ENCODE results near the gene MANEAL. TPM values are rescaled to one million over a fixed set of nuclear protein-coding genes. Genes with fewer than 3 reads are reported as not detected.

The MANEAL gene
- total and polyA plus RNA-seq, 8 donors: 4.3 to 10.3 (median 6.7) TPM

DNA sequence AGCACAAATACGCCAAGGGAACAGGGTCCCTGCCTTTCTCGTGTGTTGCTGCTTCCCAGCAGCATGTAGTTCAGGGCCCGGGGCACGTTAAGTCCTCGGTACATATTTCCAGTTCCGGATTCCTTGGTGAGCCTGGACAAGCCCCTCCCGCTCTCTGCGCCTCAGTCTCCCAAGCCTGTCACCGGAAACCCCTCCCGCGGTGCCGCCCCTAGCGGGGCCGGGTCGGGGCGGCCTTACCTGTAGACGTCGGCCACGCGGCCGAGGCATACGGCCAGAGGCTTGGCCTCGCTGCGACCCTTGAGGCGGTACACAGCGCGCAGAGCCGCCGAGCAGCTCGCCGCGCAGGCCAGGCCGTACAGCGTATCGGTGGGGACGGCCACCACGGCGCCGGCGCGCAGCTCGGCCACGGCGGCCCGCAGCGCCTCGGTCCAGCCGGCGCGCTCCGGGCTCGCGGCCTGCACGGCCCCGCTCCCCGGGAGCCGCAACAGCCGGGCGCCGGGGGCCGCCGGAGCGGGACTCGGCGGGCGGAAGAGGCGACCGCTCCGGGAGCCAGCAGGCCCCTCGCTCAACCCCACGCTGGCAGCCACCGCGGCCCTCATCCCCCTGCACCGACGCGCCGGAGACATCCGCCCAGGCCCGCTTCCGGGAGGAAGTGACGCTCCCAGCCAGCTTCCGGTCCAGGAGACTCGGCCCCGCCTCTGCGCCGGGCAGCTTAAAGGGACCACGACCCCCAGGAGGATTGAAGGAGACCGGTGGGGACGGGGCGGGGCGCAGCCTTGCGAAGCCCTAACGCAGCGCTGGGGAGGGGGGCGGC is 14.1 kb downstream of the MANEAL start, which contains the start of the genes C1orf122 and YRDC:
C1orf122 (plus strand) TSS at position 236 of the 814 bp plus-strand sequence. CDS start 615 bp downstream, outside the sequence.
YRDC (minus strand) TSS at position 654 of the 814 bp plus-strand sequence; CDS start at position 626, 28 bp downstream.
- Histone ChIP-seq H3K9me3 (no peaks in the 10 kb centered on the region), H3K4me1 (peaks cover 7 to 17% (median 12%) of the 10 kb centered on the region in 3 donors), H3K27ac (peak within 1 kb of the TSS; percentile 89 to 94 (median 93)), H3K27me3 (no peaks in the 10 kb centered on the region), H3K4me3 (peak within 1 kb of the TSS; percentile 78 to 88 (median 85)), H3K36me3 (peaks cover 6 to 30% (median 29%) of the 10 kb centered on the region in 3 donors)
- intact Hi-C loops (cut with DNase I): no loop called here
- WGBS, 2 donors: 0 to 1% methylated on average over 71 to 95 of the region's 95 CpGs
- TF ChIP-seq CTCF (IDR thresholded peaks at IDR 0.05): no peak
- peak; percentile 93 to 97 (median 94) for DNase-seq
- FAIRE-seq: no peak
- peak; percentile 90 to 95 (median 92) for ATAC-seq

DNA sequence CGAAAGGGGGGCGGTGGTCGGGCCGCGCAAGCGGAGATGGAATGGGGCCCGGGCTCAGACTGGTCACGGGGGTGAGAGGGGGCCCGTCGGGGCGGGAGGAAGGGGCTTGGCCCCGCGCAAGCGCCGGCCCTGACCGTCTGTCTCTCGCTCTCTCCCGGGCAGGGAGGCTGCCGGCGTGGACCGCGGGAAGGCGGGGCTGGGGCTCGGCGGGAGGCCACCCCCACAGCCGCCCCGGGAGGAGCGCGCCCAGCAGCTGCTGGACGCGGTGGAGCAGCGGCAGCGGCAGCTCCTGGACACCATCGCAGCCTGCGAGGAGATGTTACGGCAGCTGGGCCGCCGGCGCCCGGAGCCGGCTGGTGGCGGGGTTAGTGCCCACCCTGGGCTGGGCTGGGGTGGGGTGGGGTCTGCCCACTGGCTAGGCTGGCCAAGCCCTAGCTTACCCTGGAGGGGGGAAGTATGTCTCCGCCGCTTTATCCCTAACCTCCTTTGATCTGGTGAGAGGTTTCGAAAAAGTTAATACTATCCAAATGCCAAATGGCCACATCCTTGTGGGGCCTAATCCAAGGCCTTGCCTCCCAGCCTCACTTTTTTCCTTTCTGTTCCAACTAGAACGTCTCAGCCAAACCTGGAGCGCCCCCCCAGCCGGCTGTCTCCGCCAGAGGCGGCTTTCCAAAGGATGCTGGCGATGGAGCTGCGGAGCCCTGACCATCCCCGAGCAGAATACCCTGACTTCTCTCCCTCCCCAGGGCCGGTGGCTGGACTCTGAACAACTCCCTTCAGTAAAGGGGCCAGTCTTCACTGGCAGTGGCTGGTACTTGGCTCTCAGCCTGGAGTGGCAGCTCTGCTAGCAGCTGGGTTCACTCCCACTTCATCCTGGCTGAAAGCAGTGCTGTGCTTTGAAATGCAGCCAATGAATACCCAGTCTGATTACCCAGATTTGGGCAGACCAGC is 15.0 kb downstream of the MANEAL start:
- H3K9me3 ChIP-seq: no peaks in the 10 kb centered on the region
- DNase-seq (peak; percentile 81 to 94 (median 86)), ATAC-seq (peak; percentile 77 to 86 (median 78)), FAIRE-seq (no peak)
- WGBS, 2 donors: 0 to 1% methylated on average over 34 to 54 of the region's 54 CpGs
- peaks cover under 1 to 24% (median 20%) of the 10 kb centered on the region in 3 donors for H3K36me3 ChIP-seq
- H3K27ac ChIP-seq: peak overlapping the region; percentile 89 to 94 (median 93)
- peak overlapping the region; percentile 78 to 88 (median 85) for H3K4me3 ChIP-seq
- H3K4me1 ChIP-seq: peaks cover 7 to 17% (median 12%) of the 10 kb centered on the region in 3 donors
- no peak for TF ChIP-seq CTCF (IDR thresholded peaks at IDR 0.05)
- intact Hi-C loops (cut with DNase I): no loop called here
- no peaks in the 10 kb centered on the region for H3K27me3 ChIP-seq

- no peaks in the 10 kb centered on the region for H3K9me3 ChIP-seq
- H3K4me1 ChIP-seq: peaks cover 7 to 17% (median 12%) of the 10 kb centered on the region in 3 donors
- no peak for TF ChIP-seq CTCF (IDR thresholded peaks at IDR 0.05)
- H3K4me3 ChIP-seq: no peak overlapping the region
- 36 to 43% methylated on average over 2 of the region's 2 CpGs for WGBS, 2 donors
- H3K36me3 ChIP-seq: peaks cover 0 to 12% (median 7%) of the 10 kb centered on the region in 3 donors
- intact Hi-C loops (cut with DNase I): no loop called here
- H3K27me3 ChIP-seq: no peaks in the 10 kb centered on the region
- H3K27ac ChIP-seq: peak overlapping the region in 1 of 4 donors; percentile 89
- ATAC-seq (no peak), DNase-seq (no peak), FAIRE-seq (no peak)
These were observed 16.3 kb downstream of the MANEAL start for GRCh38 chr1:37809942-37810341.

DNA sequence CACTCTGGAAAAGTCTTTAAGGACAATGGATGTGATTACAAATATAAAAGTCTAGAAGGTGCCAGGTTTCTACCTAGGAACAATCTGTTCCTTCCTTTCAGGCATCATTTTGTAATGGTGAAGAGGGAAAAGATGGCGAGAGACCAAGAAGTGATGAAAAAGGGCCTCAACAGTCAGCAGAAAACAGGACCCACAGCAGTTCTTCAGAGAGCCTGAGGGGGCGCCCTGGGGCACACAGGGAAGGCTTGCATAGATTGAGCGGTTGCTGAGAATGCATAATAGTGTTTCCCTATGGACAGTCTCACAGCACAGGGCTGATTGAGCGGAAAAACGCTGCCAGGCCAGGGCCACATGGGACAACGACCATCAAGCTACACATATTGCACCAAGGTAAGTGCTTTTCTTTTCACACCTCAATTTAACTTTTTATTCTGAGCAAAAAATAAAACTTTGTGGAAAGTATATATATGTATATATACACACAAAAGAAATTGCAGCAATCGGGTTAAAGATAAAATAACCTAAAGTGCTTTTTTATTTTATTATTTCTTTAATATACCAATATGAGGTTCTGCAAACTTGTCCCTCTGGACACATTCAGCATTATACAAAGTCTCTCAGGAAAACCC is 17.5 kb downstream of the MANEAL start:
- H3K4me3 ChIP-seq: no peak overlapping the region
- no peaks in the 10 kb centered on the region for H3K27me3 ChIP-seq
- H3K36me3 ChIP-seq: peaks cover 0 to 1% (median 0%) of the 10 kb centered on the region in 3 donors
- no peak overlapping the region for H3K27ac ChIP-seq
- TF ChIP-seq CTCF (IDR thresholded peaks at IDR 0.05): peak; percentile 43 to 80 (median 72)
- peaks cover 7 to 17% (median 12%) of the 10 kb centered on the region in 3 donors for H3K4me1 ChIP-seq
- peak; percentile 35 to 78 (median 72) for DNase-seq
- peak in 3 of 4 donors; percentile 27 to 31 (median 28) for ATAC-seq
- WGBS, 2 donors: 31 to 35% methylated on average over 7 of the region's 7 CpGs
- no peak for FAIRE-seq
- intact Hi-C loops (cut with DNase I): no loop called here
- H3K9me3 ChIP-seq: no peaks in the 10 kb centered on the region

All from pancreas (tissue), 10 donors.